ENCODE data around the gene TBL3.

DNA sequence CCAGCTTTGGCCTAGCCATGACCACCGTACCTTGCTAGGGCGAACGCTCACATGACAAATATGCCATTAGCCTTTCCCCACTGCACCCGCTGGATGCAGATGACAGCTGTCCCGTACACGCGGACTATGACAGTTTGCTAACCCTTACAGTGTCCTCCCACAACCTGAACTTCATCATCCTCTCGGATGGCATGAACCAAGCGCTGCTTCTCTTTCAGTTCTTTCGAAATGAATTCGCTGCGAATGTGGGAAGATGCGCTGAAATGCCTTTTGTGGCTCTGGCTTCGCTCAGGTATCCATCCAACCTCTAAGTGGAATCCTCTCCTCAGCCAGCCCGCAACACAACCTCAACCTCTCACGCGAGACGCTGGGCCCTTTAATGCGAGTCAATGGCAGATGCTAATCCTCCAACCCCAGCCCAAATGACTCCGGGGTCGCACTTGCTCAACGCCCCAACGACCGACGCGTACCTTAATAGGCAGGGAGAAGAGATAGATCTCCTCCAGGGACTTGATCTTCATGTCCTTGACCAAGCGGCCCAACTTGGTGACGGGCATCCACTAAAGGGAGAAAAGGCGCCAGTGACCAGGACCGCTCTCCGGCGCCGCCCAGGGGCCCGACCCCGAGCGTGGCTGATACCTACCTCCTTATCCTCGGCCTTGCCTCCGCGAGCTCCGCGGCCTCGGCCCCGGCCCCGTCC is 7.9 kb upstream of the TBL3 start:
- TF ChIP-seq, protein P1, sequence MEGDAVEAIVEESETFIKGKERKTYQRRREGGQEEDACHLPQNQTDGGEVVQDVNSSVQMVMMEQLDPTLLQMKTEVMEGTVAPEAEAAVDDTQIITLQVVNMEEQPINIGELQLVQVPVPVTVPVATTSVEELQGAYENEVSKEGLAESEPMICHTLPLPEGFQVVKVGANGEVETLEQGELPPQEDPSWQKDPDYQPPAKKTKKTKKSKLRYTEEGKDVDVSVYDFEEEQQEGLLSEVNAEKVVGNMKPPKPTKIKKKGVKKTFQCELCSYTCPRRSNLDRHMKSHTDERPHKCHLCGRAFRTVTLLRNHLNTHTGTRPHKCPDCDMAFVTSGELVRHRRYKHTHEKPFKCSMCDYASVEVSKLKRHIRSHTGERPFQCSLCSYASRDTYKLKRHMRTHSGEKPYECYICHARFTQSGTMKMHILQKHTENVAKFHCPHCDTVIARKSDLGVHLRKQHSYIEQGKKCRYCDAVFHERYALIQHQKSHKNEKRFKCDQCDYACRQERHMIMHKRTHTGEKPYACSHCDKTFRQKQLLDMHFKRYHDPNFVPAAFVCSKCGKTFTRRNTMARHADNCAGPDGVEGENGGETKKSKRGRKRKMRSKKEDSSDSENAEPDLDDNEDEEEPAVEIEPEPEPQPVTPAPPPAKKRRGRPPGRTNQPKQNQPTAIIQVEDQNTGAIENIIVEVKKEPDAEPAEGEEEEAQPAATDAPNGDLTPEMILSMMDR (IDR thresholded peaks at IDR 0.05; ENCODE audit: low read depth, low read length): no peak
- TF ChIP-seq POLR2A (IDR thresholded peaks at IDR 0.05; ENCODE audit: extremely low read depth, insufficient read length) (no peak), MYC (IDR thresholded peaks at IDR 0.05; ENCODE audit: low read depth, low read length) (no peak)
- TF ChIP-seq, protein P2, sequence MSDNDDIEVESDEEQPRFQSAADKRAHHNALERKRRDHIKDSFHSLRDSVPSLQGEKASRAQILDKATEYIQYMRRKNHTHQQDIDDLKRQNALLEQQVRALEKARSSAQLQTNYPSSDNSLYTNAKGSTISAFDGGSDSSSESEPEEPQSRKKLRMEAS (IDR thresholded peaks at IDR 0.05; ENCODE audit: low read depth, low read length): no peak

All from NB4 (cell line).